PC-9 (cell line): ENCODE data around the gene DDX10. TPM values are rescaled to one million over a fixed set of nuclear protein-coding genes. Genes with fewer than 3 reads are reported as not detected.

Source experiments
- BruUV-seq: library from RNA; stranded (reverse); fragments of 400-500 nt; replicated peaks from 2 replicates; lab custom pipeline; 2021; lab: Mats Ljungman, UMichigan
- CTCF ChIA-PET: fragments of 300-600 bp; sonication (Branson Sonifier 250); formaldehyde crosslinking; loops from one replicate; lab custom pipeline; 2022; ENCODE audit warnings: antibody characterized with exemption; lab: Charles Lee
- POLR2A ChIA-PET: fragments of 300-600 bp; sonication (Branson Sonifier 250); formaldehyde crosslinking; loops from one replicate; lab custom pipeline; 2022; ENCODE audit warnings: antibody characterized with exemption; ENCODE audit not compliant: unreplicated experiment; lab: Charles Lee
- DNase-seq, 2 experiments: peaks; one replicate each; pipeline versions ENCODE4 v3.0.0 to v3.0.0-alpha.2; 2015 to 2022; ENCODE audit warnings: mixed read lengths in 1 of 2
- H2AFZ ChIP-seq: fragments of 200-600 bp; sonication (generic); 2 replicates; pipeline ENCODE4 v1.8.1; 2017; ENCODE audit warnings: antibody characterized with exemption
- H3F3A ChIP-seq: fragments of 200-600 bp; sonication (generic); 2 replicates; pipeline ENCODE4 v1.8.1; 2017; ENCODE audit warnings: antibody characterized with exemption, mild to moderate bottlenecking, low read depth; ENCODE audit not compliant: insufficient read depth
- H3K27ac ChIP-seq: fragments of 200-600 bp; sonication (generic); 2 replicates; pipeline ENCODE4 v1.6.1; 2016; ENCODE audit warnings: mixed run types
- H3K27me3 ChIP-seq: fragments of 200-600 bp; sonication (generic); 2 replicates; pipeline ENCODE4 v1.6.1; 2016; ENCODE audit warnings: low read depth, mixed run types; ENCODE audit not compliant: insufficient read depth
- H3K36me3 ChIP-seq: fragments of 200-600 bp; sonication (generic); 2 replicates; pipeline ENCODE4 v1.6.1; 2016; ENCODE audit warnings: low read depth, mixed run types
- H3K4me1 ChIP-seq: fragments of 200-600 bp; sonication (generic); replicated peaks from 2 replicates; pipeline ENCODE4 v1.6.1; 2016; ENCODE audit warnings: mixed run types; ENCODE audit not compliant: insufficient read depth
- H3K4me2 ChIP-seq: fragments of 200-600 bp; sonication (generic); 2 replicates; pipeline ENCODE4 v1.6.1; 2017; ENCODE audit warnings: mixed run types
- H3K4me3 ChIP-seq: fragments of 200-600 bp; sonication (generic); 2 replicates; pipeline ENCODE4 v1.6.1; 2016; ENCODE audit warnings: mixed run types
- H3K79me2 ChIP-seq: fragments of 200-600 bp; sonication (generic); 2 replicates; pipeline ENCODE4 v1.6.1; 2017; ENCODE audit warnings: low read depth, mixed run types
- H3K9me2 ChIP-seq: fragments of 200-600 bp; sonication (generic); 2 replicates; pipeline ENCODE4 v1.8.1; 2017; ENCODE audit warnings: mild to moderate bottlenecking; ENCODE audit not compliant: insufficient read depth
- H3K9me3 ChIP-seq: fragments of 200-600 bp; sonication (generic); 2 replicates; pipeline ENCODE4 v1.8.1; 2016; ENCODE audit warnings: low read depth; ENCODE audit not compliant: insufficient read depth
- H4K20me1 ChIP-seq: fragments of 200-600 bp; sonication (generic); 2 replicates; pipeline ENCODE4 v1.8.1; 2017; ENCODE audit not compliant: insufficient read depth
- CTCF ChIP-seq: fragments of 200-600 bp; sonication (generic); conservative IDR thresholded peaks from 2 replicates; pipeline ENCODE4 v1.6.1; 2017; ENCODE audit warnings: mixed run types, antibody characterized with exemption, mild to moderate bottlenecking, moderate library complexity
- EZH2 ChIP-seq: fragments of 200-600 bp; sonication (generic); IDR thresholded peaks from 2 replicates; pipeline ENCODE4 v1.8.0; 2017; ENCODE audit warnings: antibody characterized with exemption, low read depth
- intact Hi-C: fragments of 100-400 bp; cut with micrococcal nuclease; formaldehyde crosslinking; loops from one replicate; pipeline ENCODE4 v1.10.0; 2022; ENCODE audit not compliant: unreplicated experiment
- total RNA-seq: library from RNA; stranded (reverse); gene quantifications from 2 replicates; pipeline ENCODE4 v1.2.3, GENCODE V29; 2021

Gene DDX10
- total RNA-seq, 1 experiment from 2014 or later, result 26.4 TPM

GRCh38 chr11:108916290-108916689 lies 251.4 kb downstream of the DDX10 start:
- Histone ChIP-seq H4K20me1 (no peaks in the 10 kb centered on the region), H3K4me1 (no peaks in the 10 kb centered on the region), H3K79me2 (no peaks in the 10 kb centered on the region), H3K4me3 (no peak overlapping the region), H3K27ac (no peak overlapping the region), H3K4me2 (no peak overlapping the region), H3F3A (peaks cover 10% of the 10 kb centered on the region; the same call in 1 of the 2 replicates), H3K36me3 (no peaks in the 10 kb centered on the region), H3K9me3 (no peaks in the 10 kb centered on the region), H3K9me2 (peaks cover 3% of the 10 kb centered on the region; the same call in 1 of the 2 replicates), H2AFZ (no peak overlapping the region), H3K27me3 (no peaks in the 10 kb centered on the region)
- BruUV-seq, result no TSS peak
- TF ChIP-seq EZH2 (no peak), CTCF (no peak)
- intact Hi-C loops, result no loop called here
- ChIA-PET CTCF (no interaction called here), POLR2A (no interaction called here)
- no peak for DNase-seq

GRCh38 chr11:108916935-108917334 lies 252.1 kb downstream of the DDX10 start:
- Histone ChIP-seq H3K9me2 (peaks cover under 1% of the 10 kb centered on the region; the same call in 1 of the 2 replicates), H3F3A (peaks cover 10% of the 10 kb centered on the region; the same call in 1 of the 2 replicates), H3K27me3 (no peaks in the 10 kb centered on the region), H3K9me3 (no peaks in the 10 kb centered on the region), H3K4me2 (no peak overlapping the region), H3K4me3 (no peak overlapping the region), H4K20me1 (no peaks in the 10 kb centered on the region), H3K36me3 (no peaks in the 10 kb centered on the region), H3K4me1 (no peaks in the 10 kb centered on the region), H3K27ac (no peak overlapping the region), H2AFZ (no peak overlapping the region), H3K79me2 (no peaks in the 10 kb centered on the region)
- no TSS peak for BruUV-seq
- DNase-seq, result no peak
- intact Hi-C loops, result no loop called here
- TF ChIP-seq CTCF (no peak), EZH2 (no peak)
- ChIA-PET POLR2A (no interaction called here), CTCF (interaction anchor here (0.7 kb wide), 1 partner anchor 13 kb away, joined by 4 read pairs; no protein-coding TSS in a partner anchor)

GRCh38 chr11:108921211-108921610 lies 256.3 kb downstream of the DDX10 start:
- Histone ChIP-seq H3K79me2 (no peaks in the 10 kb centered on the region), H3K36me3 (no peaks in the 10 kb centered on the region), H3K27ac (no peak overlapping the region), H3K4me2 (no peak overlapping the region), H3K9me3 (no peaks in the 10 kb centered on the region), H3F3A (no peaks in the 10 kb centered on the region), H4K20me1 (no peaks in the 10 kb centered on the region), H3K9me2 (no peaks in the 10 kb centered on the region; the same call in 1 of the 2 replicates), H2AFZ (no peak overlapping the region), H3K27me3 (no peaks in the 10 kb centered on the region), H3K4me3 (no peak overlapping the region), H3K4me1 (no peaks in the 10 kb centered on the region)
- no TSS peak for BruUV-seq
- TF ChIP-seq EZH2 (no peak), CTCF (no peak)
- CTCF ChIA-PET, result no interaction called here
- POLR2A ChIA-PET, result no interaction called here
- DNase-seq, result no peak
- intact Hi-C loops, result no loop called here
